Adrenal gland (tissue), 5 donors: Measurements from ENCODE around the gene PDIK1L.

Experiments
- CTCF ChIP-seq, 6 experiments: fragments of 450-650 bp in 4 of 6; fragments of 200-600 bp in 2 of 6; sonication (generic) in 1 of 6; IDR thresholded peaks; 1 replicate in 5 of 6; 2 replicates in 1 of 6; pipeline versions ENCODE4 v1.5.1 to v1.8.0; 2016 to 2021; ENCODE audit warnings: antibody characterized with exemption in 6 of 6, mild to moderate bottlenecking in 2 of 6, moderate library complexity in 1 of 6
- POLR2A ChIP-seq, 2 donors: fragments of 450-650 bp; IDR thresholded peaks; one replicate each; pipeline ENCODE4 v1.6.1; 2017; ENCODE audit warnings: antibody characterized with exemption in 2 of 2, mild to moderate bottlenecking in 2 of 2, moderate library complexity in 1 of 2
- donor health status: DM: no; HTN: no; CAD: no.

- TF ChIP-seq CTCF (IDR thresholded peaks at IDR 0.05) (no peak), POLR2A (IDR thresholded peaks at IDR 0.05) (no peak)
These were observed 33.1 kb upstream of the PDIK1L start for GRCh38 chr1:26078286-26079177.
